GM12873 (cell line): Measurements from ENCODE around the gene ARAF.

Experiments used
- CTCF ChIP-seq: IDR thresholded peaks from 2 replicates; pipeline ENCODE4 v1.5.1; 2012; ENCODE audit warnings: low read depth, mild to moderate bottlenecking, moderate library complexity, low read length, control low read depth; ENCODE audit not compliant: insufficient read depth; ENCODE audit errors: missing control alignments

Gene ARAF

GRCh38 chrX:47620303-47620685, 59.3 kb downstream of the ARAF start:
- no peak for TF ChIP-seq CTCF
